Mucosa of stomach (tissue), 1 donor: Measurements from ENCODE around the gene ITGA7.
A peak's percentile ranks its signal among the peaks of the same experiment; 100 is the strongest.

Source experiments
- H3K27me3 ChIP-seq: one replicate; pipeline ENCODE4 v1.7.0; 2013; ENCODE audit warnings: mild to moderate bottlenecking, low read length; ENCODE audit not compliant: control insufficient read depth, insufficient read depth
- H3K36me3 ChIP-seq: one replicate; pipeline ENCODE4 v1.7.0; 2013; ENCODE audit warnings: low read length; ENCODE audit not compliant: control insufficient read depth, insufficient read depth
- H3K4me1 ChIP-seq: one replicate; pipeline ENCODE4 v1.7.0; 2013; ENCODE audit warnings: mild to moderate bottlenecking, low read length; ENCODE audit not compliant: control insufficient read depth, insufficient read depth
- H3K4me3 ChIP-seq: one replicate; pipeline ENCODE4 v1.7.0; 2013; ENCODE audit warnings: low read length
- H3K9ac ChIP-seq: one replicate; pipeline ENCODE4 v1.7.0; 2013; ENCODE audit warnings: mild to moderate bottlenecking, low read length, moderate library complexity
- H3K9me3 ChIP-seq: one replicate; pipeline ENCODE4 v1.7.0; 2013; ENCODE audit warnings: mild to moderate bottlenecking, low read length, moderate library complexity; ENCODE audit not compliant: control insufficient read depth
- donor health status: Pancreatic carcinoma.

Gene ITGA7

GRCh38 chr12:55729819-55730818 lies 22.4 kb upstream of the ITGA7 start:
- peak overlapping the region; percentile 97 for H3K9ac ChIP-seq
- peak overlapping the region; percentile 99 for H3K4me3 ChIP-seq
- H3K4me1 ChIP-seq = peaks cover 44% of the 10 kb centered on the region
- no peaks in the 10 kb centered on the region for H3K9me3 ChIP-seq
- peaks cover 19% of the 10 kb centered on the region for H3K36me3 ChIP-seq
- no peaks in the 10 kb centered on the region for H3K27me3 ChIP-seq

DNA sequence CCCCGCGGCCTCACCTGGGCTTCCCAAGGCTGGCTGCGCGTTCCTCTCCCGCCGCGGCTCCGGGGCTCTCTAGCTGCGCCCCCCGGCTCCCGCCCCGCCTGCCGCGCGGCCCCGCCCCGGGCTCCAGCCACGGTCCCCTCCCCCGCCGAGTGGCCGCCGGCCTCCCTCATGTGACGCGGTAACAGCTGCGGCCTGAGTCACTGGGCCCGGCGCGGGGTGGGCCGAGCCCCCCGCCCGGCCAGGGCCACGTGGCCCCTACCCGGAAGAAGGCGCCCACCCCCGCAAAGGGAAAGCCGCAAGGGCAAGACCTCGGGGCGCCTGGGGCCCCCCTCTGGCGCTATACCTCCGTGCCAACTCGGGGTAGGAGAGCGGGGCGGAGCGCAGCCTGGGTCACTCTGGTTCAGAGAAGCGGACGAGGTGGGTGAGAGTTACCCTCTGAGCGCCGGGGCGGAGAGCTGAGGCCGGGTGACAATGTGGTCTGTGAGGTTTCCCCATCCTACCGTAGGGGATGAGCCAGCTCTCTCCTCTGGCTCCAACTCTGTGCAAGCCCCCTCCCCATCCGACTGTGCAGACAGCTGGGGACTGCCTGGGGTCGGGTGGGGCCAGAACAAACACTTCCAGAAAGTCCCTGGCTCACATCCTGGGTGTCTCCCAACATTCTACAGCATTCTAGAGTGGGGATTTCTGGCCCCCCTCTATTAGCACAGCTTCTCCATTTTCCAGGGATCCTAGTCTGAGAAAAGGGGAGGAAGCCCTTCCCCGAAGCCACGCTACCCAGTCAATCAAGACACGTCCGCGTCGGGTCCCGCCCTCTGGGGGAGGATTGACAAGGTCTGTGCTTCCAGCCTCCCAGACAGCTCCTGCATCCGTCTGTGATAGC lies 21.5 kb upstream of the ITGA7 start, which contains the start of gene CD63:
Gene CD63, minus strand, starts transcription at position 71 of the 880 bp plus-strand sequence. CDS start 668 bp downstream, outside the sequence.
- Histone ChIP-seq H3K4me3 (peak within 1 kb of the TSS; percentile 99), H3K36me3 (peaks cover 28% of the 10 kb centered on the region), H3K4me1 (peaks cover 53% of the 10 kb centered on the region), H3K27me3 (no peaks in the 10 kb centered on the region), H3K9me3 (no peaks in the 10 kb centered on the region), H3K9ac (peak within 1 kb of the TSS; percentile 97)

GRCh38 chr12:55728186-55728938 lies 20.7 kb upstream of the ITGA7 start:
- H3K4me3 ChIP-seq = peak overlapping the region; percentile 99
- peaks cover 31% of the 10 kb centered on the region for H3K36me3 ChIP-seq
- no peaks in the 10 kb centered on the region for H3K27me3 ChIP-seq
- peak overlapping the region; percentile 97 for H3K9ac ChIP-seq
- H3K4me1 ChIP-seq = peaks cover 61% of the 10 kb centered on the region
- no peaks in the 10 kb centered on the region for H3K9me3 ChIP-seq

DNA sequence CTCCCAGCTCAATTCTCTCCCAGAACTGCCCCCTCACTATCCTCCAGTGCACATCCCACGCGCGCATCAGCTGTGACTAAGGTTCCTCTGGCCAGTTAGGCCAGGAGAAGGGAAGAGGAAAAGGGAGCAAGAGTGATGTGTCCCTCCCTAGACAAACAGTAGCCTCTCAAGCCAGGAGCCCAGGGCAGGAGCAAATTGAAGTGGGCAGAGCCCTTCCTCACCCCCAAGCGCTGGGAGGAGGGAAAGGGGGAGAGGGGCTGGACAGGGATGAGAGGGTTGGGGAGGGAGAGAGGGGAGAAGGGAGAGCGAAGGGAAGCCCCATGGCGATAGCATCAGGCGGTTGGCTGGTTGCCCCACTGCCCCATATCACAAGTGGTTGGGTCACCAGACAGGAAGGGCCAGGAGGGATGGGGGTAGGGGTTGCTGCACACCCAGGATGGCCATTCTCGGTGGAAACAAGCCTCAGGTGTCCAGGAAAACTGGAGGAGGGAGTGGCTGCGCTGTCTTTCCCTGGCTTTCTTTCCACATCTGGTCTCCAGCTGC lies 20.0 kb upstream of the ITGA7 start:
- H3K36me3 ChIP-seq = peaks cover 31% of the 10 kb centered on the region
- no peaks in the 10 kb centered on the region for H3K9me3 ChIP-seq
- H3K27me3 ChIP-seq = no peaks in the 10 kb centered on the region
- H3K4me1 ChIP-seq = peaks cover 67% of the 10 kb centered on the region
- peak overlapping the region; percentile 95 for H3K4me3 ChIP-seq
- H3K9ac ChIP-seq = peak overlapping the region; percentile 97

- Histone ChIP-seq H3K9me3 (no peaks in the 10 kb centered on the region), H3K36me3 (peaks cover 31% of the 10 kb centered on the region), H3K27me3 (no peaks in the 10 kb centered on the region), H3K4me1 (peaks cover 72% of the 10 kb centered on the region), H3K4me3 (peak overlapping the region; percentile 95), H3K9ac (peak overlapping the region; percentile 97)
Observed at GRCh38 chr12:55726971-55727370, 19.3 kb upstream of the ITGA7 start.

DNA sequence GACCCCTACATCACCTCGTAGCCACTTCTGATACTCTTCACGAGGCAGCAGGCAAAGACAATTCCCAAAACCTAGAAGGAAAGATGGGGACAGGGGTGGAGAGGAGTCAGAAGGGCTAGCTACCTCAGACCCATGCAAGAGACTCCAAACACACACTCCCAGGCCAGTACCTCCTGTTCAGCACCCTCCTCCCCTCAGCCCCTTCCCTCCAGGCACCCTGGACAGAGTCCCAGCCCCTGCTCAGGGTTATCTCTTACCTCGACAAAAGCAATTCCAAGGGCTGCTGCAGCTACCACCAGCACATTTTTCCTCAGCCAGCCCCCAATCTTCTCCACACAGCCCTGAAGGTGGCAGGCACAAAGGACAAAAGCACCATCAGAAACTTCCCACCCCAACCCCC lies 17.9 kb upstream of the ITGA7 start:
- H3K4me1 ChIP-seq = peaks cover 84% of the 10 kb centered on the region
- no peaks in the 10 kb centered on the region for H3K27me3 ChIP-seq
- no peak overlapping the region for H3K9ac ChIP-seq
- H3K36me3 ChIP-seq = peaks cover 31% of the 10 kb centered on the region
- no peaks in the 10 kb centered on the region for H3K9me3 ChIP-seq
- H3K4me3 ChIP-seq = no peak overlapping the region

DNA sequence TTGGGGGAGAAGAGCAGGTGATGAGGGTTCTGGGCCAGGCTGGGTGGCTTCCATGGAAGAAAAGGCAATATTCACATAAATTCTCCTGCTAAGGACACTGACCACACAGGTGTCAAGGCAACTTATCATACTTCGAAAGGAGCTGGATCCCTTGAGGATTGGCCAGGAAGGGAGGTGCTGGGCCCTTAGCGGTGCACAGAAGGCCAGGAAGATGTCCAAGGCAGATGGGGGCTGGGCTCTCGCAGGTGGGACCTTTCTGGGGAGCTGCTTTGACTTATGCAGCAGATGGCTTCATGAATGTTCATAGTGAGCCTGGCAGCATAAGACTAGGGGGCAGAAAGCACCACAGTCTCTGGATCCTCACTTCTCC lies 17.2 kb upstream of the ITGA7 start:
- H3K9ac ChIP-seq = no peak overlapping the region
- no peaks in the 10 kb centered on the region for H3K27me3 ChIP-seq
- no peak overlapping the region for H3K4me3 ChIP-seq
- peaks cover 83% of the 10 kb centered on the region for H3K4me1 ChIP-seq
- H3K36me3 ChIP-seq = peaks cover 31% of the 10 kb centered on the region
- no peaks in the 10 kb centered on the region for H3K9me3 ChIP-seq

DNA sequence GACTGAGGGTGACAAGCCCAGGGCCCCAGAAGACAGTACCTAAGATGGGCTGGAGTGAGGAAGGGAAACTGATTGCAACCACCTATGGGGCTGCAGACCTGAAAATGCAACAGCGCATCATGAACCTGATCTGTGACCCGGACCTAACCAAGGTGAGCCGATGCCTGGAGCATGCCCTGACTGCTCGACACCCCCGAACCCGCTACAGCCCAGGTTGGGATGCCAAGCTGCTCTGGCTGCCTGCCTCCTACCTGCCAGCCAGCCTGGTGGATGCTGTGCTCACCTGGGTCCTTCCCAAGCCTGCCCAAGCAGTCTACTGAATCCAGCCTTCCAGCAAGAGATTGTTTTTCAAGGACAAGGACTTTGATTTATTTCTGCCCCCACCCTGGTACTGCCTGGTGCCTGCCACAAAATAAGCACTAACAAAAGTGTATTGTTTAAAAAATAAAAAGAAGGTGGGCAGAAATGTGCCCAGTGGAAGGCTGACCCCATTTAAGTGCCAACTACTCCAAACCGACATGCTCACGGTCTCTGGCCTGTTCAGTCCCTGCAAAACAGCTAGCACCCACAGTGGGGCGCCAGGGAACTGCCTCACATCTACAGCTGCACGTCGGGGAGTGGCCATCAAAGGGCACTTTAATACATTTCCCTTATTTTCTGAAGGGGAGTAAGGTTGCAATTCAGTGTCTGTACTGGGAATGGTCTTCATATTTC lies 16.7 kb upstream of the ITGA7 start:
- Histone ChIP-seq H3K27me3 (no peaks in the 10 kb centered on the region), H3K4me3 (no peak overlapping the region), H3K9me3 (no peaks in the 10 kb centered on the region), H3K4me1 (peaks cover 83% of the 10 kb centered on the region), H3K9ac (no peak overlapping the region), H3K36me3 (peaks cover 31% of the 10 kb centered on the region)

GRCh38 chr12:55723516-55724225 lies 16.0 kb upstream of the ITGA7 start:
- no peak overlapping the region for H3K4me3 ChIP-seq
- H3K9ac ChIP-seq = no peak overlapping the region
- no peaks in the 10 kb centered on the region for H3K27me3 ChIP-seq
- no peaks in the 10 kb centered on the region for H3K9me3 ChIP-seq
- H3K36me3 ChIP-seq = peaks cover 31% of the 10 kb centered on the region
- H3K4me1 ChIP-seq = peaks cover 87% of the 10 kb centered on the region

DNA sequence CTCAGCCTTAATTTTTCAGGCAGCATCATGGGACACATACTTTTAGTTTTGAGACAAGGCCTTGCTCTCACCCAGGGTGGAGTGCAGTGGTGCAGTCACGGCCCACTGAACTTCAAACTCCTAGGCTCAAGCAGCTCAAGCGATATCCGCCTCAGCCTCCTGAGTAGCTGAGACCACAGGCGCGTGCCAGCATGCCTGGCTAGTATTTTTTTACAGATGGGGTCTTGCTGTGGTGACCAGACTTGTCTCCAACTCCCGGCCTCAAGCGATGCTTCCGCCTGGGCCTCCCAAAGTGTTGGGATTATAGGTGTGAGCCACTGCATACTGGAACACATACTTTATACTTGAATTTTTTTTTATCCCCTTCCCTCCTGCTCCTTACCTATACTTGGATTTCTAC lies 15.2 kb upstream of the ITGA7 start:
- H3K4me3 ChIP-seq = no peak overlapping the region
- H3K9ac ChIP-seq = no peak overlapping the region
- no peaks in the 10 kb centered on the region for H3K27me3 ChIP-seq
- H3K36me3 ChIP-seq = peaks cover 31% of the 10 kb centered on the region
- H3K9me3 ChIP-seq = no peaks in the 10 kb centered on the region
- peaks cover 93% of the 10 kb centered on the region for H3K4me1 ChIP-seq
